Skin of body (tissue), 2 donors: ENCODE measurements around the gene TUBB2A. TPM values are rescaled to one million over a fixed set of nuclear protein-coding genes. Genes with fewer than 3 reads are reported as not detected.
"Not testable (repeated sequence)": the region's sequence is repeated elsewhere in the genome, so short reads cannot be mapped to it uniquely, and the experiment has no call there.

Experiments
- DNase-seq: peaks from one replicate; lab custom pipeline; 2025; lab: John Stamatoyannopoulos, UW
- total RNA-seq: library from RNA; depleted of rRNA; stranded (reverse); fragments of >200 nt; gene quantifications from one replicate; pipeline ENCODE4 v1.2.3, GENCODE V29; 2014

Gene TUBB2A
- 65.4 TPM for total RNA-seq

GRCh38 chr6:3157131-3157933, at the start of gene TUBB2A:
TSS of gene TUBB2A (minus strand) at chr6:3157544. CDS start at chr6:3157463, 81 bp downstream.
- DNase-seq: peak; percentile 77

GRCh38 chr6:3206339-3207015, 49.1 kb upstream of the TUBB2A start:
- DNase-seq: no peak

GRCh38 chr6:3205913-3206312, 48.6 kb upstream of the TUBB2A start:
- DNase-seq: no peak

GRCh38 chr6:3204921-3205320, 47.6 kb upstream of the TUBB2A start:
- DNase-seq: no peak

- no peak for DNase-seq
These were observed 45.8 kb upstream of the TUBB2A start for GRCh38 chr6:3202999-3203696.

GRCh38 chr6:3201388-3201787, 44.0 kb upstream of the TUBB2A start:
- no peak for DNase-seq

GRCh38 chr6:3200682-3201081, 43.3 kb upstream of the TUBB2A start:
- DNase-seq: no peak

- no peak for DNase-seq
These were observed 42.0 kb upstream of the TUBB2A start for GRCh38 chr6:3199382-3199781.

GRCh38 chr6:3197734-3198133, 40.4 kb upstream of the TUBB2A start:
- not testable (repeated sequence) for DNase-seq

GRCh38 chr6:3196770-3197169, 39.4 kb upstream of the TUBB2A start:
- DNase-seq: no peak

GRCh38 chr6:3195695-3196497, 38.6 kb upstream of the TUBB2A start:
- DNase-seq: no peak

- DNase-seq: no peak
These were observed 38.0 kb upstream of the TUBB2A start for GRCh38 chr6:3195420-3195694.

GRCh38 chr6:3194535-3195419, 37.4 kb upstream of the TUBB2A start:
- DNase-seq: peak; percentile 35

GRCh38 chr6:3193102-3193849, 35.9 kb upstream of the TUBB2A start:
- DNase-seq: no peak

GRCh38 chr6:3190779-3191178, 33.4 kb upstream of the TUBB2A start:
- DNase-seq: no peak

GRCh38 chr6:3190056-3190455, 32.7 kb upstream of the TUBB2A start:
- DNase-seq: no peak

GRCh38 chr6:3189192-3189591, 31.8 kb upstream of the TUBB2A start:
- not testable (repeated sequence) for DNase-seq

GRCh38 chr6:3188262-3188661, 30.9 kb upstream of the TUBB2A start:
- no peak for DNase-seq

- DNase-seq: no peak
These were observed 29.6 kb upstream of the TUBB2A start for GRCh38 chr6:3186974-3187382.

GRCh38 chr6:3183066-3183465, 25.7 kb upstream of the TUBB2A start:
- no peak for DNase-seq
